ENCODE results near the gene LRRC25.
"Not testable (repeated sequence)": the region's sequence is repeated elsewhere in the genome, so short reads cannot be mapped to it uniquely, and the experiment has no call there.

LRRC25 gene

DNA sequence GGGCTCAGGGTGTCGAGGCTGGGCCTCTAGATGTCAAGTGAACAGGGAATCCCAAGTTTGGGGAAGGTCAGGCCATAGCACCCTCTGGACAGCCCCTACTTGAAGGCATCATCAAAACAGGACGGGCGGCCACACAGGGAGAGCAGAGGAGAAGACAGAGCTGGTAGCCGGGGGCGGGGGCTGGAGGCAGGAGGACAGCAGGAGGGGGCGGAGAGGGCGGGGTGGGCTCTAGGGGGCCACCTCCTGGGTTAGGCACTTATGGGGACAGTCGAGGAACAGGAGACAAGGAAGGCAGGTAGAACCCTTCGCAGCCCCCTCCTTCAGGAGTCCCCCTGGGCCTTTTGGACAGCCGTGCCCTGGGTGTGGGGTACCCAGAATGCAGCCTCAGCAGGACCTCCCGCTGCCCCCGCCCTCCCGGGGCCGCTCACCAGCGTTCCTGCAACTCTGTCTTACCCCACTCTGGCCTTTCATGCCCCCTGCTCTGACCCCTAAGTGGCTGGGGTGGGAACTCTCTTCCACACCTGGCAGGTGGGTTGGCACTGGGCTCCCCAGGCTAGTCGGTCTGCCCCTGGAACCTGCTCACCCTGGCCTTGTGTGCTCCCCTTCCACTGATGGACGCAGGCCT, 27.6 kb upstream of the LRRC25 start:
- no peak for DNase-seq (ENCODE audit: low spot score)

DNA sequence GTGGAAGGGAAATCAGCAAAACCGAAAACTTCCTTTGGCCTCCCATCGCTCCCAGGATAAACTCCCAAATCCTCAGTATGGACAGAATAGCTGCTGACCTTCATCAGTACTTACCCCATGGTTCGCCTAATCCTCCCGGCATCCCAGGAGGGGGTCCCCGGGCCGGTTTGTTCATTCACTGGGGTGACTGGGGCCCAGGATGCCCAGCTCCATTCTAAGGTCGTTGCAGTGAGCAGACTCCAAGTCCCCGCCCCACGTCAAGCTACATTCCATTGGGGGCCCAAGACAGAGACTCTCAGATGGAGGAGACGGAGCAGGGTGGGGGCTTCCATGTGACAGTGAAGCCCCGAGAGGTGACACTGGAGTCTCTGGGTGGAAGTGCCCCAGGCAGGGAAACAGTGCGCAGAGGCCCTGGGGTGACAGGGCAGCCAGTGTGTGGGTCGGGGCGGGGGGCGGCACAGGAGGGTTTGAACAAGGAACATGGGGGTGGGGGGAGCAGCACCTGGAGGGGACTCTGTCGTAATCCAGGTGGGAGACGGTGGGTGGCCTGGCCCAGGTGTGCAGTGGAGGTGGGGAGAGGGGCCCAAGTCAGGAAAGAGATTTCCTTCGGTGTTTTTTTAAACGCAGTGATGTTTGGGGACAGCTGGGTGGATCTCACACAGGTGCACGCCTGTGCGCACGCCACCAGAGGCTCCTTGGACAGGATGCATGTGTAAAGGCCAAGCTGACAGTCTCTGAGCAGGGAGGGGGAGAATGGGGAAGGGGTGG, 26.9 kb upstream of the LRRC25 start:
- DNase-seq (ENCODE audit: low spot score) = no peak

DNA sequence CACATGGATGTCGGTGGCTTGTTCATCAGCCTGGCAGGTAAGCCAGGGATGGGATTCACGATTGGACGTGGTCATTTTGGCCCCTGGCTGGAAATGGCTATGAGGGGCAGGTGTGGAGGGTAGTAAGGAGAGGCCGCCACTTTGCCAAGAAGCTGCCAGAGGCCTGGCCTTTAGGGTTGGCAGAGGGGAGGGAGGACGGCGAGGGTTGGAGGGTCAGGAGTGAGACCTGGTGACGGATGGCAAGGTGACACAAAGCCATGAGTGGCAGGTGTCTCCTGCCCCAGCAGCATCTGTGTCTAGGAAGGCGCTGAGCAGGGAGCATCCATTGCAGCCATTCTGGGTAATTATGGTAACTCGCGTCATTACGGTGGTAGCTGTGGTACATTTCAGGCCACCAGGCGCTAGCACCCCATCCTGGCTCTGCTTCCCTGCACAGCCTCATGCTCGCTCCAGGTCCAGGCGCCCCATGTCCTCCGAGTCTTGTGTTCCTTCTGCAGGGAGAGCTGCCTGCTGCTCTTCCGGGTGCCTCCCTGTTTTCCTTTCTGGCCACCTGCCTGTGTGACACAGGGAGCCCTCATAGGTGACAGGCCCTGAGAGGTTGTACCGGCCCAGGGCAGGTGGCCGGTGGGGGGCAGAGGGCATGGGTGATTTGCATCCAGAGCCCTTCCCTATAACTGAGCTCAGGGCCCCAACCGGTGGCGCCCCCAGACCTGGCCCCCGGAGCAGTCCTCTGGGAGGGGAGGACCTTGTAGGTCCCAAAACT, 26.0 kb upstream of the LRRC25 start:
- DNase-seq (ENCODE audit: low spot score) = no peak

DNA sequence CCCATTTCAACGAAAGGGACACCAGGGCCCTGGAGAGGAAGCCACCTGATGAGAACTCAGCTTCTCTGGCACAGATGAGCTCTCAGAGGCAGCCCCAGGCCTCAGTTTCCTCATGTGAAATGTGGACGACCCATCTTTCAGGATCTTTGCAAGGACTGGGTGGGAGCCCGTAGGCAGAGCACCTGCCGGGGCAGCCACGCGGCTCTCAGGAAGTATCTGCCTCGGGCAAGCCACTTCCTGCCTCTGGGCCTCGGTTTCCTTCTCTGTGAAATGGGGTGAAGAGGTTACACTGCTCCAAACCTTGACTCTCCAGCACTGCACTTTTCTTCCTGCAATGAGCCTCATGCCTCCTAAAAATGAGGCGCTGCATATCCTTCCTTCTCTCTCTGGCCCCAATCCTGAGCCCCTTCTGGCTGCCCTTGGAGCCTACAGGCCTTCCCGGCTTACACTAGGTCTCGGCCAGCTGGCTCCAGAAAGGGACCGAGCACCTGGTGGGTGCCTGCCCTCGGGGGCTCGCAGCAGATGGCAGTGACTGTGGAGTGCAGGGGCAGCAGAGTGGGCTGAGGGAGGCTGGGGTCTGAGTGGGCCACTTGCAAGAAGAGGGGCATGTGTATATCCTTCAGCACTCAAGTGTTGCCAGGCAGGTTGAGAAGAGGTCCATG, 25.2 kb upstream of the LRRC25 start:
- no peak for DNase-seq (ENCODE audit: low spot score)

DNA sequence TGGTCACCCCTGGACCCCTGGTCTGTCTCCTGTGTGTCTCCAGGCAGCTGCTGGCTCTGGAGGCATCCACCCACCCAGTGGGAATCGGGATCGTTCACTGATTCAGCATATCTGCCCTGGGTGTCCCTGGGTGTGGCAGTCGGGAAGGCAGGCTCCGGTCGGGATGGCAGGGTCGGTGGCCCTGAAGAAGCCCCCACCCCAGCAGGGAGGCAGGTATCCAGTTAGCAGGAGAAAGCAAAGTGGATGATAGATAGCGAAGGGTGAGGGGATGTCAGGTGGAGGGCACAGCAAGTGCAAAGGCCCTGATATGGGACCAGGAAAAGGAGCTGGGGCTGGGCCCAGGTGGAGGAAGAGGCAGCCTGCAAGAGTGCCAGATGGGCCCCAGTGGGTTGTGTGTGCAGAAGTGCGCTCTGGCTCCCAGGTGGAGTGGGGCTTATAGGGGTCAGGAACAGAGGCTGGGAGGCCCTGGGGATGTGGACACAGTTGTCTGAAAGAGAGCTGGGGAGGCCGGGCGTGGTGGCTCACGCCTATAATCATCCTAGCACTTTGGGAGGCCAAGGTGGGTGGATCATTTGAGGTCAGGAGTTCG, 24.0 kb upstream of the LRRC25 start:
- no peak for DNase-seq (ENCODE audit: low spot score)

DNA sequence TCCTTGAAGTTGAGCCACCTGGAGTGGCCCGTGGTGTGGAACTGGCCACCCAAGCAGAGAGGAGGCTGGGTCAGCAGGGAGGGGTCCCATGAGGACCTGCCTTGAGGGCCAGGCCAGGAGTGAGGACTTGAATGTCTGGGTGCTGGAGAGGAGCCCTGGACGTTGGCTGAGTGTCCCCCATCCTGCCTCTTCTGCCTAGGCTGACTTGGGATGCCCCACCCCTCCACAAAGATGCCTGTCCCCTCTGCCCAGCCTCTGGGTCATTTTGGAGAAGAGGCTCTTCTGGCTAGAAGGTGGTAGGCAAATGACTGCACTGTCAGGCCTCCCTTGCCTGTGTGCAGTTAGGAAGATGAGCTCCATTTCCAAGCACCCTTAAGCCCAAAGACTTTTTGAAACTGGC, 23.5 kb upstream of the LRRC25 start:
- no peak for DNase-seq (ENCODE audit: low spot score)

DNA sequence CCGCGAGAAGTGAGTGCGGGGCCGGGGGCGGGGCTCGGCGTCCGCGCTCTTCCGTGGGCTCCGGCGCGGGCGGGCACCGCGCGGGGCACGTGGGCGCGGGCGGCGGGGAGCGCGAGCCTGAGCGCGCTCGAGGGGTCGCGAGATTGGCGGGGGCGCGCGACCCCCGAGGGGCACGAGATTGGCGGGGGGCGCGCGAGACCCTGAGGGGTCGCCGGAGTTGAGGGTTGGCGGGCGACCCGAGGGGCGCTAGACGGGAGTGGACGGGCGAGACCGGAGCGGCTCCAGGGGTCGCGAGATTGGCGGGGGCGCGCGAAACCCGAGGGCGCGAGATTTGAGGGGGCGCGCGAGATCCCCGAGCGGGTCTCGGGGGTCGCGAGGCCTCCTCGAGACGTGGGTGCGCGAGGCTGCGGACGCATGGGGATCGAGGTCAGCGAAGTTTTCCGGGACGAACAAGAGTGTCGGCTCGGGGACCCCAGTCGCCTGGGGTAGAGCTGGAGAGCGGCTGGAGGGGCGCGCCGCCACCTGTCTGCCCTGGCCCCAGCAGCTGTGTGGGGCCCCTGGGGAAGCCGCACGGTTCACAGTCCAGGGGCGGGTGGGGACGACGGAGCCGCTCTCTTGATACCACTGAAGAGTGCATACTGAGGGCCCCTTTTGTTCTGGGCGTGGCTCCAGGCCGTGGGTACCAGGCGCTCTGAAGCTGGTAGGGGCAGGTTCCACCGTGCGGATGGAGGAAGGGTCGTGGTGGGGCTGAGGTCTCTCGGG, 22.5 kb upstream of the LRRC25 start:
- DNase-seq (ENCODE audit: low spot score) = no peak

DNA sequence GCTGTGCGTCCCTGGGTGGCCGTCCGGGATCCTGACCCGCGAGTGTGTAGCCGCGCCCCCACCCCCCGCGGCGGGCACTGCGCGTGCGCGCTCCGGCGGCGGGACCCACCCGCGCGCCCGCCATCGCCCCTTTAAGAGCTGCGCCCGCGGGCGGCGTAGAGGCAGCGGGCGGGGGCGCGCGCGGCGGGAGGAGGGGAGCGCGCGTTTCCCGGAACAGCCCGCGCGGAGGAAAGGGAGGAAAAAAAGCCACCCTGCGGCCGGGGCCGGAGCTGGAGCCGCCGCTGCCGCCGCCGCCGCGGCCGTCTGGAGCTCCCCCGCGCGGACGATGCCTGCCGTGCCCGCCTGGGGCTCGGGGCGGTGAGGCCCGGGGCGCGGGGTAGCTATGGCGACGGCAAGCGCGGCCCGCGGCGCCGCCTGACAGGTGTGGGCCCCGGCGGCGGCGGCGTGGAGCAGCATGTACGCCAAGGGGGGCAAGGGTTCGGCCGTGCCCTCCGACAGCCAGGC, 21.8 kb upstream of the LRRC25 start, which contains the start of gene SSBP4:
SSBP4 (plus strand) TSS at position 204 of the 504 bp plus-strand sequence; CDS start at position 455, 251 bp downstream.
- DNase-seq (ENCODE audit: low spot score) = peak; percentile 97

DNA sequence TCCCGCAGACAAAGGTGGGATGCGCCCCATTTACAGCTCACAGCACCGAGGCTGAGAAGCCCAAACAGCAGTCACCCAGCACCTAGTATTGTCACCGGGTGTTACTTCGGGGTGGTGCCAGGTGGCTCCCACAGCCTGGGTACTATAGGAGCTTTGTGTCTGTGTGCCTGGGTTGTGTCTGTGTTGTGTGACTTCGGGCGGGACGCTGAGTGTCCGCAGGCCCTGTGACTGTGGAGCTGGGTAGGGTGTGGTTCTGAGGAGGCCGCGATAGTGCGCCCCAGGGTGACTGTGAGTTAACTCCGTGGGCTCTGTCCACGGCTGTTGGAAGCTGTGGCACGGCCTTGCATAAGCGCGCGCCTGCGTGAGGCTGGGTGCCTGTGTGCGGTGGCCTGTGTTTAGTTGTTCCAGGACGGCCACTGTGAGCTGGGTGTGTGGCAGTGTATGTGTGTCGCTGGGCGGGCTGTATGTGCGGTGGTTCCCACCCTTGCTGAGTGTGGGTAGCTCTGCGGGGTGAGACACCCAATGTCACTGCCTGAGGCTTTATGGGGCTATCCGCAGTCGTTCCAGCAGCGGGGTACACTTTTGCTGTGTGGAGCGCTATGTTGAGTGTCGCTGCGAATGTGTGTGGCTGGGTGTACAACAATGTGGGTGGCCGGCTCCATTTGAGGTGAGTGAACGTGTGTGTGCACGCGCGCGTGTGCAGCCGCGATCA, 21.2 kb upstream of the LRRC25 start:
- no peak for DNase-seq (ENCODE audit: low spot score)

DNA sequence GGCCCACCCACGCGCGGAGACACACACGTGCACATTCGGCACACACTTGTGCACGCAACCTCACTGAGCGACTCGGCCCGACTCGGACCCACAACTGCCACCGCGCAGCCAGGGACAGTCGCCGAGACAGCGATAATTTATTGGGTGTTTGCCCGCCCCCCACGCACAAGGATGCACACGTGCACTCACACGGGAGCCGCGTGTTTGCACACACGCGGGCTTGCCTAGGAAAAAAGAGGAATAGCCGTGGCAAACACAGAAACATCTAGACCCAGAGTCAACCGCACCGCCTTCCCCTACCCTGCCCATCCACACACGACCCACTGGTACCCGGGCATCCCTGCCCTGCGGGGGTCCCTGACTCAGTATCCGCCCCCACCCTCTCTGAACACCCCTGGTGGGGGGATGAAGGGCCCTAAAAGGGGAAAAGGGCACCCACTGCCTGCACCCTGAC, 20.6 kb upstream of the LRRC25 start:
- no peak for DNase-seq (ENCODE audit: low spot score)

DNA sequence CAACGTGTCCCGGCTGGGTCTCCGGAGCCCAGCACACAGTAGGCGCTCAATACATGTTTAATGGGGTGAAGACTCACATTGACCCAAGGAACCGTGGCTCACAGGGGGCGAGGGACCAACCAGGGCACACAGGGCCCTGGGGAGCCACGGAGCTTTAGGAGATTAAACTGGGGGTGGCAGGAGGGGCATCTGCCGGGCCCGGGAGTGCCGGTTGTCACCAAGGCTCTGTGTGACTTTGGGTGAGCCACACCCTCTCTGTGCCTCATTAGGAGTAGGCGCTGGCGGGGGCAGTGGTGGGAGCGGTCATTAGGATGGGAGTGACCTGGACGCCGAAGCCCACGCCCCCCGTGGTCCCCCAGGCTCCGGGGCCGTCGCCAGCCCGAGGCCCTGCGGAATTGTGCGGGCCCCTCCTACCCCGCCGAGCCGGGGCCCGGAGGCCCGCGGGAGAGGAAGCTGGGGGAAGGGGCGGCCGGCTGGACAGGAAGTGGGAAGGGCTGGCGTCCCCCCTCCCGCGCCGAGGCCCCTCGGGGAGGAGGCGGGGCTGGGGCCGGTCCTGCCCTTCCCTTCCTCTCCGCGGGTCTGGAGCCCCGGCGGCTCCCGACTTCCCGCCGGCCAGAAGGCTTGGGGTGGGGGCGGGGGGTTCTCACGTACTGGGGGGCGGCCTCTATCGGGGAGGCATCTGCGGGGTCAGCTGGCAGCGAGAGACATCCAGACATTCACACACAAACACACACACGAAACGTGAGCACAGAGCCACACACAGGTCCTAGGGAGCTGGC, 20.0 kb upstream of the LRRC25 start:
- DNase-seq (ENCODE audit: low spot score) = peak; percentile 74

DNA sequence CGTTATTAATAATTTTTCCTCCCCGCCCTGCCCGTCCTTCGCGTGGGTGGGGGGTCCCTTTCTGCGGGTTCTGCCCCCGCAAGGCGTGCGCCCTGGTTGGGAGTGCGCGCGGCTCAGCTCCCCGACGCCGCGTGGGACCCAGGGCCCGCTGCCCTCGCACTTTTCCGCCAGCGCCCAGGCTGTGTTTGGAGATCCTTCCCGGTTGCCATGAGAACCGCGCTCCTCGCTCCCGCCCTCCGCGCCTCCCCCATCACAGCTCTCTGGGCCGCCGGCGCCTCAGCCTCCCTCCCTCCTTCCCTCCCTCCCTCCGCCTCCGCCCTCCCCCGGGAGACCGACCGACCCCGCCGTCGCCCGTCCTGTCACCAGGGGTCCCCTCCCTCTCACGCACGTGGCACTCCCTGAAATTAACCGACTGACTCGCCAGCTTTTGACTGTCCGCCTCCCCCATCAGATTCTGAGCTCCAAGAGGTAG, 19.4 kb upstream of the LRRC25 start:
- DNase-seq (ENCODE audit: low spot score) = peak; percentile 91

DNA sequence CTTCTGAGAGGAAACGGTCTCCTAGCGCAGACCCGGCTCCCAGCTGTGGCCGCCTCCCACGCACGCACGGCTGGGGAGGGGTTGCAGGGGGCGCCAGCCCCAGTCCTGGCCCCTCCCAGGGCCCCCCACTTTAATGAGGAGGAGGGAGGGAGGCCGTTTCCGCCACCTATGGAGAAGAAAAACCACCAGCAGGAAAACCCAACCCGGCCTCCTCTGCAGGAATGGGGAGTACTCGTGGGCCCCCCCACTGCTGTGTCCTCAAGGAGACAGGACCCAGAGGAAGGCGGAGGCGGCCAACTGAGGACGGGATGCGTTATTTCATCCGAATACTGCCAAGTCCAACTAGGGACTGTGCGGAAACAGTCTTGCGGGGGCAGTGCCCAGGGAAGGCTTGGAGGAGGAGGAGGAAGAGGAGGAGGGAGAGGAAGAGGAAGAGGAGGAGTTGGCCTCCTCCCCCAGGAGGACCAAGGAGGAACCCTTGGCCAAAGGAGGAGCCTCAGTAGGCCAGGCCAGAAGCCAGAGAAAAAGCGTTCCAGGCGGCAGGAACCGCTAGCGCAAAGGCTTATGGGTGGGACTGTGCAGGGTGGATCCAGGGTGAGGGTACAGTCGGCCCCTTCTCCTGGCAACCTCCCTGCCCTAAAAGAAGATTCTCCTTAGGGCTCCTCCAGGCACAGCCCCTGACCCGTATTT, 17.9 kb upstream of the LRRC25 start:
- DNase-seq (ENCODE audit: low spot score) = peak; percentile 67

DNA sequence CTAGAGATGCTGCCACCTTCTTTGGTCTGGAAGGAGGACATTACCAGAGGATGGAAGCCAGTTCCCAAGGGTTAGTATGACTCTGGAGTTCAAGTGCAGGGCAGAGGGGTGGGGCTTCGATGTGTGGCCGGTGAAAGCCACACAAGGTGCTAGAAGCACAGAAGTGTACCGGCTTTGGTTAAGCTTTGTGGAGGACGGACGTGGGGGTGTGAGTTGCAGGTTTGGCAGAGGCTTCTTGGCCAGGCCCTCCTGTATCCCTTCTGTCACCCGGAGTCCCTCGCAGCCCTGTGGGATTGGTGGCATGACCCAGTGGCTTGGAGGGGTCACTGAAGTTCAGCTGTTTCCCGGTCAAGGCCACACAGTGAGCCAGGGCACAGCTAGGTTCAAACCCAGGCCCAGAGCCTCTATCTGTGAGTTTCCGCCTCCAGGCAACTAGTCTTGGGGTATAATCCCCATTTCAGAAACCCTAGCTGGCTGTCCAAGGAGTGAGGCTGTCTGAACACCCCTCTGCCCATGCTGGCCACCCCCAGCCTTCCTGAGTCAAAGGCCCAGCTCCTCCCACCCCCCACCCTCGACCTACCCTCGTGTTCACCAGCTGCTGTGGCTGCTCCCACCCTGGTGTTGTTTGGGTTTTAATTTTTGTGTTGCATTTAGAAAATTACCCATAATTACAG, 17.2 kb upstream of the LRRC25 start:
- no peak for DNase-seq (ENCODE audit: low spot score)

DNA sequence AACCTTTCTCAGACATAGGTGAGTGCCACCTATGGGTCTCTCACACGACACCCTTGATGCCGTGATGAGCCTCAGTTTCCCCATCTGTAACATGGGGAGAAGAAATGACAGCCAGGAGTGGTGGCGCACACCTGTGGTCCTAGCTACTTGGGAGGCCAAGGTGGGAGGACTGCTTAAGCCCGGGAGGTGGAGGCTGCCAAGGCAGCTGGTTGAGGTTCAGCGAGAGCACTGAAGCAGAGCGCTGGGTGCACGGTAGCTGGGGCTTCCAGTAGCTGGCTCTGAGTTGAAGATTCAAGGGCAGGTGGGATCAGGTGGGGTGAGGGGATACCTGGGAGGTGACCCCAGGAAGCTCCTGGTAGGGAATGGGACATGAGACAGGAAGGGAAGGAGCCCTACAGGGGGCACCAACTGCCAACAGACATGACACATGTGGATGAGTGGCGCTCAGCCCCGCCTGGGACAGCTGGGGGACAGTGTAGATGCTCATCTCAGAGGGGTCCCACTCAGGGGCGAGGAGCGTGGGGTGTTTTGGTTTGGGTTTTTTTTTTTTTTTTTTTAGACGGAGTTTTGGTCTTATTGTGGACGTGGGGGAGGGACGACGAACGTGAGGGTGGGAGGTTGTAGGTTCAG, 15.3 kb upstream of the LRRC25 start:
- no peak for DNase-seq (ENCODE audit: low spot score)

DNA sequence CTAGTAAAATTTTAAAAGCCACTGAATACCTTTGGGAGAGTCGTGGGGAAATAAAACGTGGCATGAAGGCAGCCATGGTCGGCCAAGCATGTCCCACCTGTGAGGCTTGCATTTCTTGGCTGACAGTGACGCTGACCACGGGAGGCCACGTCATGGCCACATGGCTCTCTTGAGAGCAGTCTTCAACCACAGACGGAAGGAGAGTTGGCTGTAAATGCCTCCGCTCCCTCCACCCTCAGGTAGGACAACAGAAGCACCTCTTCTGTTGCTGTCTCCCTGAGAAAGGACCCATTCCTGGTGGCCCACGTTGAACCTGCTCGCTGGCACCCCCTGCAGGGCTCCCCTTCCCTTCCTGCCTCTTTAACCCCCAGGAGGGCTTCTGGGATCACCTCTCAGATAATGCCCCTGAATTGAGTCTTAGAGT, 10.6 kb upstream of the LRRC25 start:
- DNase-seq (ENCODE audit: low spot score) = no peak

DNA sequence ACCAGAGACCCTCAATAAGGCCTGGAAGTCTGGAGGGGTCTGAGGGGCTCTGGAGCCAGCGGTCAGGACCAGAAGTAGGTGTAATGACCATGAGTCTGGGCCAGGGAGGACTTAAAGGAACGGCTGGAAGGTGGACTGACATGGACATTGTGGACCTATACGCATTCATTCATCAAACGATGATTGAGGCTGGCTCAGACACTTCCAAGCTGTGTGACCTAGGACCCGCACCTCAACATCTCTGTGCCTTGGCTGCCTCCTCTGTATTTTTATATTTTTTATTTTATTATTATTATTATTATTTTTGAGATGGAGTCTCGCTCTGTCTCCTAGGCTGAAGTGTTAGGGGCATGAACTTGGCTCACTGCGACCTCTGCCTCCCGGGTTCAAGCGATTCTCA, 9.3 kb upstream of the LRRC25 start:
- DNase-seq (ENCODE audit: low spot score) = no peak

DNA sequence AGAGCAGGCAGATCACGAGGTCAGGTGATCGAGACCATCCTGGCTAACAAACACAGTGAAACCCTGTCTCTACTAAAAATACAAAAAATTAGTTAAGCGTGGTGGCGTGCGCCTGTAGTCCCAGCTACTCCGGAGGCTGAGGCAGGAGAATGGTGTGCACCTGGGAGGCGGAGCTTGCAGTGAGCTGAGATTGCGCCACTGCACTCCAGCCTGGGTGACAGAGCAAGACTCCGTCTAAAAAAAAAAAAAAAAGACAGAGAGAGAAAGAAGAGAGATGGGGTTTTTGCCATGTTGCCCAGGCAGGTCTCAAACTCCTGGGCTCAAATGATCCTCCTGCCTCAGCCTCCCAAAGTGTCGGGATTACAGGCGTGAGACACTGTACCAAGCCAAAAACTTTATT, 8.3 kb upstream of the LRRC25 start:
- DNase-seq (ENCODE audit: low spot score) = not testable (repeated sequence)
